ENCODE results near the gene EPHB4. TPM values are rescaled to one million over a fixed set of nuclear protein-coding genes. Genes with fewer than 3 reads are reported as not detected.

EPHB4 gene
- total RNA-seq, 1 experiment from 2014 or later = 120 TPM

- no peak for TF ChIP-seq AR (CRISPR knock-in tag; IDR thresholded peaks at IDR 0.05)
- TF ChIP-seq MXD4 (CRISPR knock-in tag; IDR thresholded peaks at IDR 0.05; ENCODE audit: borderline replicate concordance) = no peak
- TF ChIP-seq E2F5 (CRISPR knock-in tag; IDR thresholded peaks at IDR 0.05) = no peak
- peak; percentile 59 for TF ChIP-seq NFYB (CRISPR knock-in tag; conservative IDR thresholded peaks at IDR 0.05; ENCODE audit: low read depth)
- TF ChIP-seq SMAD3 (CRISPR knock-in tag; IDR thresholded peaks at IDR 0.05; ENCODE audit: borderline replicate concordance) = no peak
- 0 out of 2 replicates have a peak, but pooled peaks have one; percentile 43 for TF ChIP-seq ZNF416 (CRISPR knock-in tag; IDR thresholded peaks at IDR 0.05)
- TF ChIP-seq ZNF532 (CRISPR knock-in tag; IDR thresholded peaks at IDR 0.05; ENCODE audit: borderline replicate concordance) = no peak
- TF ChIP-seq TEAD1 (CRISPR knock-in tag; IDR thresholded peaks at IDR 0.05) = 0 out of 2 replicates have a peak, but pooled peaks have one; percentile 43
- TF ChIP-seq IRF2 (CRISPR knock-in tag; IDR thresholded peaks at IDR 0.05; ENCODE audit: borderline replicate concordance, low read depth) = no peak
- TF ChIP-seq ATF2 (CRISPR knock-in tag; IDR thresholded peaks at IDR 0.05; ENCODE audit: borderline replicate concordance, low read depth) = no peak
- TF ChIP-seq RELA (CRISPR knock-in tag; IDR thresholded peaks at IDR 0.05; ENCODE audit: borderline replicate concordance) = no peak
- TF ChIP-seq ZNF121 (CRISPR knock-in tag; IDR thresholded peaks at IDR 0.05) = no peak
- no peak for TF ChIP-seq ZNF317 (CRISPR knock-in tag; IDR thresholded peaks at IDR 0.05; ENCODE audit: borderline replicate concordance, low read depth)
- TF ChIP-seq E2F1 (CRISPR knock-in tag; IDR thresholded peaks at IDR 0.05) = no peak
- no peak for TF ChIP-seq PRRX2 (CRISPR knock-in tag; IDR thresholded peaks at IDR 0.05)
- no peak for TF ChIP-seq NFATC4 (CRISPR knock-in tag; IDR thresholded peaks at IDR 0.05)
- TF ChIP-seq OVOL2 (CRISPR knock-in tag; IDR thresholded peaks at IDR 0.05; ENCODE audit: borderline replicate concordance) = no peak
- no peak for TF ChIP-seq ESRRA (CRISPR knock-in tag; IDR thresholded peaks at IDR 0.05; ENCODE audit: borderline replicate concordance)
- TF ChIP-seq CTCF (IDR thresholded peaks at IDR 0.05) = no peak
- TF ChIP-seq USF1 (CRISPR knock-in tag; IDR thresholded peaks at IDR 0.05) = no peak
- no peak for TF ChIP-seq PRDM15 (CRISPR knock-in tag; IDR thresholded peaks at IDR 0.05)
These were observed at the start of gene EPHB4 (continued) for GRCh38 chr7:100827330-100828226.
